Endothelial cell of umbilical vein (primary cell): ENCODE results near the gene CACNB3. TPM values are rescaled to one million over a fixed set of nuclear protein-coding genes. Genes with fewer than 3 reads are reported as not detected.

Source experiments
- BruUV-seq: library from RNA; stranded (reverse); fragments of 400-500 nt; replicated peaks from 2 replicates; lab custom pipeline; 2021; lab: Mats Ljungman, UMichigan
- CTCF ChIA-PET: fragments of 300-600, 350-600 bp; sonication (Branson Sonifier 250); formaldehyde crosslinking; loops from one replicate; lab custom pipeline; 2021; ENCODE audit warnings: antibody characterized with exemption, inconsistent platforms; lab: Charles Lee
- POLR2A ChIA-PET: fragments of 300-600, 350-600 bp; sonication (Branson Sonifier 250); formaldehyde crosslinking; loops from one replicate; lab custom pipeline; 2021; ENCODE audit warnings: antibody characterized with exemption, inconsistent platforms; lab: Charles Lee
- DNase-seq: peaks from one replicate; pipeline ENCODE4 v3.0.0-alpha.2; 2011; ENCODE audit warnings: low read depth, low spot score
- FAIRE-seq: peaks from 2 replicates; lab custom pipeline; 2011; peaks lifted over from hg19 to GRCh38; lab: Jason Lieb, UNC
- H2AFZ ChIP-seq: 2 replicates; pipeline ENCODE4 v1.6.0; 2012; ENCODE audit warnings: low read depth, low read length, control low read depth, inconsistent platforms
- H3K27ac ChIP-seq: 2 replicates; pipeline ENCODE4 v1.5.1; 2011; ENCODE audit warnings: low read depth, mild to moderate bottlenecking, control low read depth, low read length, moderate library complexity; ENCODE audit not compliant: insufficient read depth
- H3K27me3 ChIP-seq, 2 experiments: 2 replicates each; pipeline versions ENCODE4 v1.6.0 to v1.6.1; 2011; ENCODE audit warnings: low read length in 2 of 2, mixed read lengths in 1 of 2; ENCODE audit not compliant: control insufficient read depth in 2 of 2, insufficient read depth in 2 of 2
- H3K36me3 ChIP-seq, 2 experiments: 2 replicates in 1 of 2; 3 replicates in 1 of 2; pipeline ENCODE4 v1.5.1; 2011; ENCODE audit warnings: low read length in 2 of 2, mild to moderate bottlenecking in 1 of 2, moderate library complexity in 1 of 2; ENCODE audit not compliant: control insufficient read depth in 2 of 2, insufficient read depth in 2 of 2; ENCODE audit errors: extremely low read depth in 1 of 2
- H3K4me1 ChIP-seq: 3 replicates; pipeline ENCODE4 v1.5.1; 2011; ENCODE audit warnings: mild to moderate bottlenecking, low read length; ENCODE audit not compliant: control insufficient read depth, insufficient read depth; ENCODE audit errors: extremely low read depth
- H3K4me2 ChIP-seq: 2 replicates; pipeline ENCODE4 v1.6.1; 2011; ENCODE audit warnings: low read length, control low read depth, mixed read lengths; ENCODE audit not compliant: insufficient read depth
- H3K4me3 ChIP-seq, 3 experiments: fragments of 200-600 bp in 1 of 3; sonication (generic), shearing (Covaris generic) in 1 of 3; replicated peaks in 1 of 3; 2 replicates each; pipeline ENCODE4 v1.5.1; 2011 to 2016; ENCODE audit warnings: control low read depth in 3 of 3, low read length in 3 of 3, mild to moderate bottlenecking in 2 of 3, inconsistent platforms in 1 of 3, low read depth in 1 of 3, moderate library complexity in 1 of 3; ENCODE audit not compliant: insufficient read depth in 1 of 3
- H3K79me2 ChIP-seq: 2 replicates; pipeline ENCODE4 v1.6.0; 2012; ENCODE audit warnings: low read length, inconsistent platforms; ENCODE audit not compliant: control insufficient read depth, insufficient read depth
- H3K9ac ChIP-seq: replicated peaks from 2 replicates; pipeline ENCODE3; 2011; ENCODE audit warnings: low read length, control low read depth; ENCODE audit not compliant: insufficient read depth; ENCODE audit errors: extremely low read depth
- H3K9me1 ChIP-seq: replicated peaks from 3 replicates; pipeline ENCODE4 v1.6.0; 2011; ENCODE audit warnings: mild to moderate bottlenecking, low read length; ENCODE audit not compliant: control insufficient read depth, insufficient read depth; ENCODE audit errors: extremely low read depth
- H3K9me3 ChIP-seq: replicated peaks from 2 replicates; pipeline ENCODE4 v1.5.1; 2012; ENCODE audit warnings: low read length, inconsistent platforms; ENCODE audit not compliant: control insufficient read depth, insufficient read depth
- H4K20me1 ChIP-seq: replicated peaks from 2 replicates; pipeline ENCODE3; 2011; ENCODE audit warnings: mild to moderate bottlenecking, low read length; ENCODE audit not compliant: control insufficient read depth, insufficient read depth; ENCODE audit errors: extremely low read depth
- CTCF ChIP-seq, 2 donors: IDR thresholded peaks; 1 replicate in 1 of 2; 2 replicates in 1 of 2; pipeline ENCODE4 v1.5.1; 2011; ENCODE audit warnings: low read length in 2 of 2, mild to moderate bottlenecking in 2 of 2, moderate library complexity in 2 of 2, control low read depth in 1 of 2, inconsistent platforms in 1 of 2, low read depth in 1 of 2; ENCODE audit not compliant: insufficient read depth in 1 of 2; ENCODE audit errors: extremely low read depth in 1 of 2
- EZH2 ChIP-seq: IDR thresholded peaks from 2 replicates; pipeline ENCODE4 v1.6.1; 2012; ENCODE audit warnings: borderline replicate concordance, low read depth, mild to moderate bottlenecking, moderate library complexity, low read length, inconsistent platforms; ENCODE audit not compliant: severe bottlenecking
- FOS ChIP-seq: IDR thresholded peaks from 2 replicates; pipeline ENCODE4 v1.6.1; 2011; ENCODE audit warnings: mild to moderate bottlenecking, low read length, moderate library complexity, borderline replicate concordance; ENCODE audit not compliant: insufficient read depth
- GATA2 ChIP-seq: IDR thresholded peaks from 2 replicates; pipeline ENCODE4 v1.7.0; 2011; ENCODE audit warnings: low read depth, mild to moderate bottlenecking, moderate library complexity, mixed read lengths, low read length; ENCODE audit not compliant: insufficient read length, insufficient read depth
- JUN ChIP-seq: IDR thresholded peaks from 2 replicates; pipeline ENCODE4 v1.6.1; 2011; ENCODE audit warnings: borderline replicate concordance, low read depth; ENCODE audit not compliant: insufficient read length, insufficient read depth
- MAX ChIP-seq: IDR thresholded peaks from 2 replicates; pipeline ENCODE4 v1.6.1; 2011; ENCODE audit not compliant: insufficient read depth, insufficient read length
- MYC ChIP-seq: IDR thresholded peaks from one replicate; pipeline ENCODE4 v1.6.1; 2011; ENCODE audit warnings: mild to moderate bottlenecking, low read depth, low read length
- POLR2A ChIP-seq: IDR thresholded peaks from 2 replicates; pipeline ENCODE4 v1.6.1; 2012; ENCODE audit warnings: low read depth, mild to moderate bottlenecking, control low read depth, low read length
- POLR2AphosphoS5 ChIP-seq: IDR thresholded peaks from 2 replicates; pipeline ENCODE4 v1.6.1; 2012; ENCODE audit warnings: low read depth, mild to moderate bottlenecking, control low read depth, low read length, moderate library complexity; ENCODE audit not compliant: insufficient read depth
- dilution Hi-C: fragments of 300-500 bp; cut with MboI; formaldehyde crosslinking; loops from one replicate; pipeline ENCODE4 v1.15.0; 2019; ENCODE audit warnings: low sequenced_read_pairs; ENCODE audit not compliant: extremely low pct_ligation_motif_present
- intact Hi-C: fragments of 100-400 bp; cut with micrococcal nuclease; formaldehyde crosslinking; loops from one replicate; pipeline ENCODE4 v1.10.0; 2022
- polyA plus RNA-seq, 4 experiments: library from polyadenylated mRNA; depleted of rRNA in 3 of 4; stranded (reverse) in 3 of 4; unstranded in 1 of 4; fragments of >200 nt; gene quantifications; 2 replicates each; pipeline versions ENCODE4 v1.2.1 to v1.2.3, GENCODE V29; 2011 to 2012; ENCODE audit warnings: missing spikeins in 1 of 4
- total RNA-seq: library from RNA; stranded (reverse); gene quantifications from 2 replicates; pipeline ENCODE4 v1.2.3, GENCODE V29; 2021

Gene CACNB3
- total and polyA plus RNA-seq, 2 donors (not counting 3 experiments of a cell fraction or from before 2014, with no cell fraction given) = 37.4 to 61.8 TPM

GRCh38 chr12:48794870-48795269 is 23.4 kb upstream of the CACNB3 start:
- no peaks in the 10 kb centered on the region for H4K20me1 ChIP-seq
- H3K27me3 ChIP-seq = no peaks in the 10 kb centered on the region
- H3K9ac ChIP-seq = no peak overlapping the region
- H3K36me3 ChIP-seq = no peaks in the 10 kb centered on the region
- dilution Hi-C loops = no loop called here
- H3K4me3 ChIP-seq = no peak overlapping the region
- POLR2A ChIA-PET = interaction anchor here (0.6 to 0.9 kb wide), 2 partner anchors 25 to 42 kb away, joined by 4 to 5 read pairs; no protein-coding TSS in a partner anchor
- no peak for FAIRE-seq
- DNase-seq = no peak
- CTCF ChIA-PET = interaction anchor here (0.6 to 16.5 kb wide), 12 partner anchors 10 to 252 kb away, joined by 3 to 606 read pairs (median 4); no protein-coding TSS in a partner anchor
- H3K4me2 ChIP-seq = no peak overlapping the region
- no TSS peak for BruUV-seq
- TF ChIP-seq MAX (no peak), POLR2A (no peak), CTCF (IDR thresholded peaks at IDR 0.05; ENCODE audit: extremely low read depth in 1 of 2, insufficient read depth in 1 of 2, low read depth in 1 of 2, low read length in 2 of 2) (no peak), JUN (no peak), EZH2 (no peak), FOS (no peak), GATA2 (no peak), MYC (no peak), POLR2AphosphoS5 (no peak)
- H3K9me1 ChIP-seq = no peaks in the 10 kb centered on the region
- H3K27ac ChIP-seq = no peak overlapping the region
- no peak overlapping the region for H2AFZ ChIP-seq
- H3K79me2 ChIP-seq = no peaks in the 10 kb centered on the region
- intact Hi-C loops = loop anchor here (1.0 to 2.0 kb wide), 3 partner anchors 14 to 253 kb away; no protein-coding TSS in a partner anchor
- no peaks in the 10 kb centered on the region for H3K9me3 ChIP-seq
- H3K4me1 ChIP-seq = no peaks in the 10 kb centered on the region
